Sigmoid colon (tissue), 4 donors: ENCODE measurements around the gene USP9X.

Source experiments
- POLR2A ChIP-seq, 2 donors: fragments of 450-650 bp; IDR thresholded peaks; one replicate each; pipeline ENCODE4 v1.6.1; 2016; ENCODE audit warnings: antibody characterized with exemption in 2 of 2, mild to moderate bottlenecking in 2 of 2, moderate library complexity in 2 of 2
- POLR2AphosphoS5 ChIP-seq, 4 donors: sonication (generic); formaldehyde crosslinking; IDR thresholded peaks; one replicate each; pipeline ENCODE4 v1.6.1; 2017; ENCODE audit warnings: antibody characterized with exemption in 4 of 4
- TF ChIP-seq, protein P1 (sequence below), 4 experiments: fragments of 450-650 bp in 3 of 4; fragments of 200-600 bp in 1 of 4; IDR thresholded peaks; one replicate each; pipeline ENCODE4 v1.5.1; 2016 to 2019; ENCODE audit warnings: antibody characterized with exemption in 4 of 4, mild to moderate bottlenecking in 3 of 4, moderate library complexity in 2 of 4

DNA sequence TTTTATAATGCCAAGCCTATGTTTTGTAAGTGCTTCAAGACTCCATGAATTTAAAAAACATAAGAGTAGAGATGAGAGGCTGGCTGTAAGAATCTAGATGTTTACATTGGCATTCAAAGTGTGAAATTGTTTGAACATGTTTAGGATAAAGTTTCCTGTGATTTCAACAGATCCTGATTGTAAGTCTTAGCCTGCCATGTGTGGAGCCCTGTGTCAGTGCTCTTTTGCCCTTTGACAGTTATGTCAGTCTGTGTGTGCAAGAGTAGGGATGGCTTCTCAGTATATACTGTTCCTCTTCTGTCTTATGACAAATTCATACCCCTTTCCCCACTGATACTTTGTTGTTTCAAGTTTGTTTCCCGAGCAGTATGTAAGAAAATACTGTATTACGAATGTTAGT lies 68.2 kb downstream of the USP9X start:
- TF ChIP-seq POLR2AphosphoS5 (IDR thresholded peaks at IDR 0.05) (no peak), POLR2A (IDR thresholded peaks at IDR 0.05) (no peak)
- TF ChIP-seq, protein P1, sequence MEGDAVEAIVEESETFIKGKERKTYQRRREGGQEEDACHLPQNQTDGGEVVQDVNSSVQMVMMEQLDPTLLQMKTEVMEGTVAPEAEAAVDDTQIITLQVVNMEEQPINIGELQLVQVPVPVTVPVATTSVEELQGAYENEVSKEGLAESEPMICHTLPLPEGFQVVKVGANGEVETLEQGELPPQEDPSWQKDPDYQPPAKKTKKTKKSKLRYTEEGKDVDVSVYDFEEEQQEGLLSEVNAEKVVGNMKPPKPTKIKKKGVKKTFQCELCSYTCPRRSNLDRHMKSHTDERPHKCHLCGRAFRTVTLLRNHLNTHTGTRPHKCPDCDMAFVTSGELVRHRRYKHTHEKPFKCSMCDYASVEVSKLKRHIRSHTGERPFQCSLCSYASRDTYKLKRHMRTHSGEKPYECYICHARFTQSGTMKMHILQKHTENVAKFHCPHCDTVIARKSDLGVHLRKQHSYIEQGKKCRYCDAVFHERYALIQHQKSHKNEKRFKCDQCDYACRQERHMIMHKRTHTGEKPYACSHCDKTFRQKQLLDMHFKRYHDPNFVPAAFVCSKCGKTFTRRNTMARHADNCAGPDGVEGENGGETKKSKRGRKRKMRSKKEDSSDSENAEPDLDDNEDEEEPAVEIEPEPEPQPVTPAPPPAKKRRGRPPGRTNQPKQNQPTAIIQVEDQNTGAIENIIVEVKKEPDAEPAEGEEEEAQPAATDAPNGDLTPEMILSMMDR (IDR thresholded peaks at IDR 0.05), result no peak
